ENCODE measurements around the gene ISYNA1. TPM values are rescaled to one million over a fixed set of nuclear protein-coding genes. Genes with fewer than 3 reads are reported as not detected.
A peak's percentile ranks its signal among the peaks of the same experiment; 100 is the strongest.

Gene ISYNA1
- total and polyA plus RNA-seq, 2 of the 8 experiments (the other 6 are each of a cell fraction or from before 2014, with no cell fraction given), result 207 to 264 TPM

- Histone ChIP-seq H4K91ac (replicated peaks; ENCODE audit: insufficient read length, low read length) (no peak overlapping the region), H3K4me1 (replicated peaks in 1 of 4; ENCODE audit: control insufficient read depth in 3 of 4, insufficient read depth in 4 of 4, low read length in 3 of 4) (peaks cover 3 to 4% (median 3%) of the 10 kb centered on the region in 4 experiments), H3K9ac (replicated peaks in 1 of 4; ENCODE audit: extremely low read depth in 1 of 4, low read depth in 3 of 4, low read length in 3 of 4) (no peak overlapping the region), H3K27me3 (replicated peaks in 1 of 4; ENCODE audit: control insufficient read depth in 3 of 4, extremely low read depth in 1 of 4, insufficient read depth in 3 of 4, low read length in 3 of 4) (peaks cover 0 to 23% (median 14%) of the 10 kb centered on the region in 4 experiments; a peak in 6 of 7 replicates), H2BK15ac (ENCODE audit: low read length) (no peak overlapping the region), H3K4me3 (ENCODE audit: extremely low read depth in 1 of 4, insufficient read depth in 2 of 4, low read depth in 3 of 4, low read length in 4 of 4) (no peak overlapping the region), H4K20me1 (replicated peaks in 1 of 2; ENCODE audit: control insufficient read depth in 1 of 2, insufficient read depth in 2 of 2, low read length in 2 of 2) (no peaks in the 10 kb centered on the region), H2BK12ac (ENCODE audit: low read depth, low read length) (no peak overlapping the region), H3K18ac (ENCODE audit: extremely low read depth, low read length) (no peak overlapping the region), H3K23me2 (ENCODE audit: low read depth, low read length) (peaks cover 2% of the 10 kb centered on the region; the same call in 1 of the 2 replicates), H3K4me2 (ENCODE audit: insufficient read depth in 1 of 2, low read depth in 2 of 2, low read length in 2 of 2) (no peak overlapping the region), H2BK5ac (ENCODE audit: low read depth, low read length) (no peak overlapping the region), H3K23ac (ENCODE audit: insufficient read length) (no peak overlapping the region), H4K5ac (ENCODE audit: insufficient read length, low read depth, low read length) (no peak overlapping the region), H4K8ac (ENCODE audit: extremely low read depth, insufficient read depth, low read length) (no peak overlapping the region), H3K36me3 (ENCODE audit: control insufficient read depth in 2 of 4, insufficient read depth in 4 of 4, low read length in 3 of 4) (no peaks in the 10 kb centered on the region), H3K9me3 (ENCODE audit: insufficient read depth in 2 of 2, low read depth in 1 of 2, low read length in 1 of 2) (no peaks in the 10 kb centered on the region), H3K4ac (replicated peaks; ENCODE audit: insufficient read length, low read depth, low read length) (no peak overlapping the region), H2AK5ac (ENCODE audit: low read depth, low read length) (peak overlapping the region; percentile 42; the same call in 1 of the 2 replicates), H2AFZ (ENCODE audit: low read length) (no peak overlapping the region), H2BK20ac (ENCODE audit: low read length) (no peak overlapping the region), H3K79me1 (ENCODE audit: low read depth, low read length) (no peaks in the 10 kb centered on the region), H3K27ac (ENCODE audit: low read depth, low read length) (no peak overlapping the region), H2BK120ac (replicated peaks; ENCODE audit: low read depth, low read length) (no peak overlapping the region), H3K79me2 (ENCODE audit: control insufficient read depth in 1 of 2, insufficient read depth in 2 of 2, low read length in 2 of 2) (no peaks in the 10 kb centered on the region), H3K14ac (ENCODE audit: insufficient read length) (no peak overlapping the region), H3K56ac (replicated peaks; ENCODE audit: insufficient read length, low read depth, low read length) (no peak overlapping the region)
- POLR2A ChIA-PET (ENCODE audit: partially characterized antibody), result interaction anchor here (1.2 to 3.3 kb wide), 3 partner anchors 11 to 23 kb away, joined by 3 to 12 read pairs (median 5); no protein-coding TSS in a partner anchor
- DNase-seq (ENCODE audit: low read depth in 1 of 2, low spot score in 2 of 2), result no peak
- CTCF ChIA-PET (ENCODE audit: partially characterized antibody), result interaction anchor here (0.8 to 10.4 kb wide), 12 partner anchors 9 to 112 kb away, joined by 3 to 177 read pairs (median 21); partner anchors contain the start of genes LRRC25 and SSBP4
- FAIRE-seq, result no peak
- TF ChIP-seq TAF7 (optimal IDR thresholded peaks at IDR 0.05; ENCODE audit: borderline replicate concordance, low read depth, low read length) (no peak), CEBPB (IDR thresholded peaks at IDR 0.05; ENCODE audit: low read depth, low read length) (no peak), KDM1A (IDR thresholded peaks at IDR 0.05; ENCODE audit: borderline replicate concordance, low read length) (peak; percentile 88; the same call in 1 of the 2 replicates), SIRT6 (IDR thresholded peaks at IDR 0.05; ENCODE audit: low read length) (no peak), RNF2 (IDR thresholded peaks at IDR 0.05; ENCODE audit: borderline replicate concordance, low read depth, low read length, missing control alignments, poor library complexity, severe bottlenecking) (no peak)
Measured at GRCh38 chr19:18389726-18390064, 48.2 kb downstream of the ISYNA1 start.
